Stimulated activated CD4-positive, alpha-beta T cell treated with anti-CD3 and anti-CD28 coated beads, Interleukin-2, amount 100 ng/mL, for 48 hours (primary cell): ENCODE results near the gene DLEC1.

ENCODE experiments used
- DNase-seq, 2 donors: peaks; one replicate each; pipeline ENCODE4 v3.0.0-alpha.2; 2020

The DLEC1 gene

GRCh38 chr3:38109580-38110313 lies 70.7 kb downstream of the DLEC1 start:
- DNase-seq = no peak

DNA sequence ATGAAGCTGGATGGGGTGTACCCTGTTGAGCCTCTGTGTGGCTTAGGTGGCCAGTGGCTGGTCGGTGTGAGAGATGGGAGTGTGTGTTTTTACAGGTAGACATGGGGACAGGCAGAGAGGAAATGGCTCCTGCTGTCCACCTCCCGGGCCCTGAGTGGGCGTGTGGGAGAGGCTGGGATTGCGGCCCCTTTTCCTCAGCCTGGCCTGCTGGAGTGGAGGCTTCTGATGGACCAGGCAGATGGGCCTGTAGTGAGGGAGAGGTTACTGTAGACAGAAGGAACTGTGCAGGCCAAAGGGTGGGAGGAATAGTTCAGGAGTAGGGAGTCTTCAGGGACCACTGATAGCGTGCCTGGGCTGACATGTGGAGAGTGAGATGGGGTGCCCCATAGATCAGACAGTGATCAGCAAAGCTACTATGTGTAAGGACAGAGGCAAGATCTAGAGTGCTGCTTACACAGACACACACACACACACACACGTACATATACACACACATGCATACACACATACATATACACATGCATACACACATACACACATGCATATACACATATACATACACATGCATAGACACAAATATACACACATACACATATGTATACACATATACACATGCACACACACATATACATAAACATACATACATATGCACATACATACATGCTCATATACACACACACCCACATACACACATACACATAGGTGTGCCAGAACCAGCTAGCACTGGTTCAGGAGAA lies 71.5 kb downstream of the DLEC1 start:
- DNase-seq = no peak

DNA sequence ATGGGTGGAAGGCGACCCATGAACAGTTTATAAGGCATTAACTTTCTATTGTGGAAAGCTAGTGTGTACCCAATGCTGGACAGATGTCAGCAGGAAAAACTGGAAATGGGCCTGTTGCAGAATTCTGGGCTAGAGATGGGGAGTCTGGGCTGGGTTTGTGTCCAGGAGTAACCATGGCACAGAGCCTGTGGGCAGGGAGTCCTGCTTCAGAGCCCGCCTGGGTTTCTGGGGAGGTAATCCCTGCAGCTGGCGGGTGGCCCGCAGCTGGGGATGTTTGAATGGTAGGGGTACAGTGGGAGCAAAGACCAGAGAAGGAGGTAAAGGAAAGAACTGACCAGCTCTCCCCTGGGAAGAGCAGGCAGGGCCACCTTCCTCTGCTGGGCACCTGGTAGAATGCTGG lies 72.2 kb downstream of the DLEC1 start:
- no peak for DNase-seq

- DNase-seq = no peak
These were observed 72.8 kb downstream of the DLEC1 start for GRCh38 chr3:38111696-38112377.

GRCh38 chr3:38112378-38112761 lies 73.4 kb downstream of the DLEC1 start:
- DNase-seq = no peak

DNA sequence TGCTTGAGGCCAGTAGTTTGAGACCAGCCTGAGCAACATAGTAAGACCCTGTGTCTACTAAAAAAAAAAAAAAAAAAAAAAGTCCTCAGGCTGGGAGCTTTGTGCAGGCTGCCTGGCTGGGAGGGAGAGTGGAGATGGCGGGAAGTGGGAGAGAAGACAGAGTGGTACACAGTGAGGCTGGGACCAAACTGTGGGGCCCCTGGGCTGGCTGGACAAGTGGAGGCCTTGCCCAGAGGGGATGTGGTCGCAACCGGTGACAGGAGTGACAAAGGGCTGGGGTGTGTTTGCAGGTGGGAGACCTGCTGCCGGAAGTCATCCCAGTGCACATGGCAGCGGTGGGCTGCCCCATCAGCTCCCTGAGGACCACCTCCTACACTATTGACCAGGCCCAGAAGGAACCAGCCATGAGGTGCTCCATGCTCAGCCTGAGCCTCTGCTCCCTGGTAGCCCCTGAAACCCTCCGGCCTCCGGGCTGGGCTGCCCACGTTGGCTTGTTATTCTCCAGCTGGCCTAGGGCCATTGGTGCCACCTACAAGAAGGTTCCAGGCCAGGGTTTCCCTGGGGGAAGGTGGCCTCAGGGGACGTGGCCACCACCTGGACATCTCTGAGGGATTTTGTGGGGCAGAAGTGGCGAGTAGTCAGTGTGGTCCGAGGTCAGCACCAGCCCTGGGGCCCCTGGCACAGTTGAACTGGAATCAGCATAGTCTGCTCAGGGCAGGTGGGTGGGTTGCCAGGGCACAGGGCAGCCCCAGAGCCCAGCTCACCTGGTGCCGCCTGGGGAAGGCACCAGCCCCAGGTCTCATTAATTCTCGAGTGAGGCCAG lies 75.3 kb downstream of the DLEC1 start:
- no peak for DNase-seq

DNA sequence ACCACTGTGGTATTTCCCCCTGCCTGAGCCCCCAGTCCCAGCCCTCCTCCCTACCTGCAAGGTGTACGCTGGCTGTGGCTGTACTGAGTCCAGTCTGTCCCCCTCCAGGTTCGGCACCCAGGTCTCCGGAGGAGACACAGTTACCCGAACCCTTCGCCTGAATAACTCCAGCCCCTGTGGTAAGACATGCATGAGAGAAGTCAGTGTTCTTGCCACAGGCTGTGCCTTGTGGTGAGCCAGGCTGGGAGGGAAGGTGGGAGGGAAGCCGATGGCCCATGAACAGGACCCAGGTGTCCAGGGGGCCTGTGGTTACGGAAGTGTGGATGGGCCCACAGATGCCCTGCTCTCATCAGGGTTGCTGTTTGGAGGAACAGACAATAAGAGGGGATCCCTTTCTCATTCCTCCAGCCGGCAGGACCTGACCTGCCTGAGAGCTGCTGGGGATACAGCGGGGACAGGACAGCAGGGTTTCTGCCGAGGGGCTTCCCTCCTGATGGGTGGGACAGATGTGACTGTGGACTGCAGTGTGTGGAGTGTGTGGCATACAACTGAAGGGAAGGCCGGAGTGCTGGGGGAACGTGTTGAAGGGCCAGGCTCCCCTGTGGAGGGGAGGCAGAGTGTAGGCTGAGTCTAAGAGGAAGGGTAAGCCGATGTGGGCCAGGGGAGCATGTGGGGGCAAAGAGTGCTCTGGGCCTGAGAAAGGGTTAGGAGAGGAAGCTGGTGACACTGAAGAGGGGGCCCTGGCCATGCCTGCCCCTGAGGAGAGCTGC lies 76.1 kb downstream of the DLEC1 start:
- DNase-seq = no peak

DNA sequence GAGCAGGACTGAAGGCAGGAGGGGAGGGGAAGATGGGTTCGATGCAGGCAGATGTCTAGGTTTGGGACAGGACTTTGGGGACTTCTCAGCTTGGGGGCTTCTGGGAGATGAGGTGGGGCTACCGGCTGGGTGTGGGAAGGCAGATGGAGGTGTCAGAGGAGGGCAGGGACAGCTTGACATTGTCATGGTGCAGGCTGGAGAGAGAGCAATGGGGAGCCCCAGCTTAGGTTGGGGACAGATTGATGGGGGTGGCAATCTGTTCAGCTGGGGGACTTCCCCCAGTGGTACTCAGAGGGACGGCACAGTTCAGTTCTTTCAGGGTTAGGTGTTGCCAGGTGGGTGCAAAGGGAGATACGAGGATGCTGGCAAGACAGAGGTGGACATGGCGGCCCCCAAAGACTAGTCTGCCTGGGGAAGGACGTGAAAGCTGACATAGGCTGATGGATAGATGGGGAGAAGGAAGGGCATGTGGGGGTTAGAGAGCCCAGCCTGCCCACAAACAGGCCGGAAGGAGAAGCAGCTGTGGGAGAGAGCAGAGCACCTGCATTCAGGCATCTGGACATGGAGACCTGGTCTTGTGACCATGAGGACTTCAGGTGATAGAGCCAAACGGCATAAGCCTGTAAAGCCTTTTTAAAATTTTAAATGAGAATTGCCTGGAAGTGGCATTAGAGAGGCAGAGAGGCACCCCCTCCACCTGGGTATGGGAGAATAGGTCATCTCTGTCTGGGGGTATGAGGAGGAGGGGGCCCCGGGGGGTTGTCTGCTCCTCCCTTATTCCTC lies 76.8 kb downstream of the DLEC1 start:
- no peak for DNase-seq

GRCh38 chr3:38116471-38117162 lies 77.6 kb downstream of the DLEC1 start:
- DNase-seq = no peak

DNA sequence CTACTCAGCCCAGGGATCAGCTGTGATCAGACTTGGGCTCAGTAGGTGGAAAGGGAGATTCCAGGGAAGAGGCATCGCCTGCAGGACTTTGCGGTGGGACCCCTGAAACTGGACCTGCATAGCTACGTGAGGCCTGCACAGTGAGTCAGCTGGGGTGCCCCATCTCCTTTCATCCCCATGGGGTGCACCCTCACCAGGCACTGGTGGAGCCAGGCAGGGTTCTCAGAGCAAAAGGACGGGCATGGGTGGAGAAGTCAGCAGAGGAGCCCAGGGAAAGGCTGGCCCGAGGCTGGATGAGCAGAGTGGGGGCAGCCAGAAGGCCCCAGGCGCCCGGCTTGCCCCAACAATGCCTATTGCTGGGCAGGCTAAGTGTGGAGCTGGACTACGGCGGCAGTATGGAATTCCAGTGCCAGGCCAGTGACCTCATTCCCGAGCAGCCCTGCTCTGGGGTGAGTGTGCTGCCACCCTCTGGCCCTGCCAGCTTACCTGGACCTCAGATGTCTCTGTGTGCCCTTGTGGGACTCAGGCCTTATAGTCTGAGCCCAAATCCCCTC lies 78.2 kb downstream of the DLEC1 start:
- DNase-seq = no peak

DNA sequence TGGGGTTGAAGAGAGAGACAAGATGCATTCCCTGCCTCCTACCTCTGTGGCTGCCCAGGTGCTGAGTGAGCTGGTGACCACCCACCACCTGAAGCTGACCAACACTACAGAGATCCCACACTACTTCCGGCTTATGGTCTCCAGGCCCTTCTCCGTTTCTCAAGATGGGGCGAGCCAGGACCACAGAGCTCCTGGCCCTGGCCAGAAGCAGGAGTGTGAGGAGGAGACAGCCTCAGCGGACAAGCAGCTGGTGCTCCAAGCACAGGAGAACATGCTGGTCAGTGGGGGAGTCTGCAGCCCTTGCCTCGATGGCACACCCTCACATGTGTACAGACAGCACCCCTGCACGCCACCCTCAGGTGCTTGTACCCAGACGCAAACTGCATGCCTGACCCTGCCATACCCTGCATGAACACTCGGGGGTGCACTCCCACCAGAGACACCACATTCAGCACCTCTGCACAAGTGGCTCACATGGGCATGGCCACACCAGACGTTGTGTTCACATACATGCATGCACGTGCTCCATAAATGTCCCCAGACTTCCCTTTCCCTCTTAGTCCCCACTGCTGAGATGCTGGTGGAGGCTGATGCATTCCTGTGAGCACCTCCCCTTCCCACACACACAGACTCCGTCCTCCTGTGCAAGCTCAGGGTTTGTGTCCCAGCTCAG lies 78.9 kb downstream of the DLEC1 start:
- DNase-seq = peak; percentile 57 to 70

GRCh38 chr3:38118421-38119247 lies 79.6 kb downstream of the DLEC1 start:
- DNase-seq = no peak

DNA sequence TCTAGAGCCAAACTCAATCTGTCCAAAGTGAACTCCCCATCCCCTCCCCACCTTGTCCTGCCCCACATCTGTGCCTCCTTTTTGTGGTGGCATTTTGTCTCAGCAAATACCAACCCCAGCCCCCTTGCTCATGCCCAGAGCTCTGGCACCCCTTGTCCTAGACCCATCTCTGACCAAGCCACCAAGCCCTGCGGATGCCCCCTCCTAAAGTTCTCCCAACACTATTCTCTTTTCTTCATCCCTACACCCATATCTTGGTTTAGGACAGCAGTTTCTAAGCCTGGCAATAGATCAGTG lies 80.2 kb downstream of the DLEC1 start:
- DNase-seq = no peak

DNA sequence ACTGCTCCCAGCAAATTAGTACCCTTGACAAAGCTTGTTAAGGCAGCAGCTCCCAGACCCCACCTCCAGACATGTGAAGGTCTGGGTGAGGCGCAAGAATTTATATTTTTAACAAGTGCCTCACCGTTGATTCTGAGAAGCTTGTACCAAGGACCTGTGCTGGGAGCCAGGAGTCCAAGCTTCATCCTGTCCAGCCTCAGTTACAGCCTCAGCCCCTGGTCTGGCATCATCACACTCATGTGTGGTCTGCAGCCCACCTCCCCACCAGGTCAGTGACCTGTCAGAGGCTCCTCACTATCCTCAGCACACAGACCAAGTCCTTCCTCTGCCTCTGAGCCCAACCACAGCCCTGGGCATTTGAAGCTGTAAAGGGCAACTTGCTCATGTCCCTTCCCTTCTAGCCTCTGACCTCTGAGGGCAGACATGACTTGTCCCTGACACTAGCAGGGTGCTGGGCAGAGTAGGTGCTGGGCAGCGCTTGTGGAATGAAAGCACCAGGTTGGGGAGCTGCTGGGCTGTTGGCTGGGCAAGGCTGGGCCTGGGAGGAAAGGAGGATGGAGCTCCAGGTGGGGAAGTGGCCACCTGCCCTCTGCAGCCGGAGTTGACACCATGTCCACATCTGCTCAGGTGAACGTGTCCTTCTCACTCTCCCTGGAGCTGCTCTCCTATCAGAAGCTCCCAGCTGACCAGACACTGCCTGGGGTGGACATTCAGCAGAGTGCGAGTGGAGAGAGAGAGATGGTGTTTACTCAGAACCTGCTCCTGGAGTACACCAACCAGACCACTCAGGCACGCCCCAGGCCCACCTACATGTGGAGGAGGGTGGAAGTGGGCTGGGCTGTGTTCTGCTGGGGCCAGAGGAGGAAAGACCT lies 81.0 kb downstream of the DLEC1 start:
- no peak for DNase-seq

DNA sequence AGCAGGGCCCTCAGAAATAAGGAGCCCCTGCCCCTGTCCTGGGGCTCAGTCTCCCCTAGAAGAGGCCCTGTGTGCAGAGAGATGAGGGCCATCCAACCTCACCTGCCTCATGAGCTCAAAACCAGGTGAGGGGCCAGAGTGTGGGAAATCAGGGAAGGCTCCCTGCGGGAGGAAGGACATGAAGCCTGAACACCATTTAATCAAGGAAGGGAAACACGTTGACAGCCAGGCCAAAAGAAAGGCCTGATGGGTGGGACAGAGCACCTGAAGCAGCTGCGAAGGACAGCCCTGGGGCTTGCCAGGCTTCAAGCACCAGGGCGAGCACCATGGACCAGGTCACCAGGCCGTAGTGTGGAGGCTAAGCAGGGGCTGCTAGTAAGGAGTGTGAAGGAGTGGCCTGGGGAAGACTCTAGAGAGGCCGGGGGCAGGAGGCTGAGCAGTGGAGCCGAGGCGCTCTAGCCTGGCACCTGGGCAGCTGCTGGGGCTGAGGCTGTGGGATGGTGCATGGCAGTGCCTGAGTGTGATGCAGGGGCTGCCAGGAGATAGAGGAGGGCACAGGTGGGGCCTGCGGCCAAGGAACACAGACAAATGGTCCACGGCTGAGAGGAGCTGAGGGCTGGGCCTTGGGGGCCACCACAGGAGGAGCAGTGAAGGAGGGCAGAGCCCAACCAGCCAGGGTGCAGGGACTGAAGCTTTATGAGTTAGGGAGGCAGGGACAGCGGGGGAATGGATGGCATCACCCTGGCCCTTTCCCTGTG lies 81.9 kb downstream of the DLEC1 start:
- DNase-seq = no peak

DNA sequence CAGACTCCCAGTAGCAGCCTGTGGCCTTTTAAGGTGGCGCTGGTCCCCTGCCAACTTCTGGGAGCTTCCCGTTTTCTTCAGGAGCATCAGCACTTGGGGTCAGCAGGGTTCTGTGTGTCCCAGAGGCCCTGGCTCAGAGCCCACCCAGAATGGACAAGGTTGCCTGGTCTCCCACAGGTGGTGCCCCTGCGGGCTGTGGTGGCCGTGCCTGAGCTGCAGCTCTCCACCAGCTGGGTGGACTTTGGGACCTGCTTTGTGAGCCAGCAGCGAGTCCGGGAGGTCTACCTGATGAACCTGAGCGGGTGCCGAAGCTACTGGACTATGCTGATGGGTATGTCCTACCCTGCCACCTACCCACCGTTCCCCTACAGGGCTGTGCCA lies 82.4 kb downstream of the DLEC1 start:
- DNase-seq = no peak

DNA sequence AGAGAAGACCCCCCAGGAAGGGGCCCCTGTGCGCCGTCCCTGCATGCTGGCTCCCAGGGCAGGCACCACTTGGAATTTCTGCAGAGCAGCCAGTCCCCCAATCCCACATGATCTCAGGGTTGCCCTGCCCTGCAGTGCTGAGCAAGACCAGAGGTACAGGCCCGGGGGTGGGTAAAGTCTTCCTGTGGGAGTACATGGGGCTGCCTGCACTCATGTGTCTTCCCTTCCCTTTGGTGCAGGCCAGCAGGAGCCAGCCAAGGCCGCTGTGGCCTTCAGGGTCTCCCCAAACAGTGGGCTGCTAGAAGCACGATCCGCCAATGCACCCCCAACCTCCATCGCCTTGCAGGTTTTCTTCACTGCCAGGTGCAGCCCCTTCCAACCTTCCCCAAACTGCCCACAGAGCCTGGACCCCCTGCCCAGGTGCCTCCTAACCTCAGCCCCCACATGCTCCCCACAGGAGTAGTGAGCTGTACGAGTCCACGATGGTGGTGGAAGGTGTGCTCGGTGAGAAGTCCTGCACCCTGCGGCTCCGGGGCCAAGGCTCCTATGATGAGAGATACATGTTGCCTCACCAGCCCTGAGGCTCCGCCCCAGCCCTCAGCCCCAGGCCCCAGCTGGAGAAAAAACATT lies 82.9 kb downstream of the DLEC1 start:
- no peak for DNase-seq
